ENCODE results near the gene TSSK6.
"Not testable (repeated sequence)": the region's sequence is repeated elsewhere in the genome, so short reads cannot be mapped to it uniquely, and the experiment has no call there.

Gene TSSK6

GRCh38 chr19:19487950-19488874 lies 27.1 kb downstream of the TSSK6 start:
- no peak for DNase-seq (ENCODE audit: low read depth in 2 of 2)

GRCh38 chr19:19487077-19487949 lies 28.0 kb downstream of the TSSK6 start:
- DNase-seq (ENCODE audit: low read depth in 2 of 2) = no peak

- DNase-seq (ENCODE audit: low read depth in 2 of 2) = no peak
These were observed 28.8 kb downstream of the TSSK6 start for GRCh38 chr19:19486343-19487076.

- DNase-seq (ENCODE audit: low read depth in 2 of 2) = no peak
These were observed 29.4 kb downstream of the TSSK6 start for GRCh38 chr19:19485998-19486290.

GRCh38 chr19:19485161-19485997 lies 30.0 kb downstream of the TSSK6 start:
- DNase-seq (ENCODE audit: low read depth in 2 of 2) = no peak

GRCh38 chr19:19482809-19483596 lies 32.3 kb downstream of the TSSK6 start:
- DNase-seq (ENCODE audit: low read depth in 2 of 2) = no peak

- no peak for DNase-seq (ENCODE audit: low read depth in 2 of 2)
These were observed 34.7 kb downstream of the TSSK6 start for GRCh38 chr19:19480688-19481087.

GRCh38 chr19:19477705-19478383 lies 37.5 kb downstream of the TSSK6 start:
- DNase-seq (ENCODE audit: low read depth in 2 of 2) = no peak

- no peak for DNase-seq (ENCODE audit: low read depth in 2 of 2)
These were observed 39.2 kb downstream of the TSSK6 start for GRCh38 chr19:19475849-19476828.

GRCh38 chr19:19475015-19475765 lies 40.2 kb downstream of the TSSK6 start:
- DNase-seq (ENCODE audit: low read depth in 2 of 2) = no peak

- DNase-seq (ENCODE audit: low read depth in 2 of 2) = not testable (repeated sequence)
These were observed 43.2 kb downstream of the TSSK6 start for GRCh38 chr19:19472106-19472505.

GRCh38 chr19:19471682-19472081 lies 43.7 kb downstream of the TSSK6 start:
- DNase-seq (ENCODE audit: low read depth in 2 of 2) = no peak

GRCh38 chr19:19470579-19470978 lies 44.8 kb downstream of the TSSK6 start:
- no peak for DNase-seq (ENCODE audit: low read depth in 2 of 2)

- DNase-seq (ENCODE audit: low read depth in 2 of 2) = no peak
These were observed 46.8 kb downstream of the TSSK6 start for GRCh38 chr19:19468424-19469050.

- DNase-seq (ENCODE audit: low read depth in 2 of 2) = no peak
These were observed 49.1 kb downstream of the TSSK6 start for GRCh38 chr19:19466201-19466600.

GRCh38 chr19:19465436-19466070 lies 49.8 kb downstream of the TSSK6 start:
- no peak for DNase-seq (ENCODE audit: low read depth in 2 of 2)
